ENCODE results near the gene CCDC12.

DNA sequence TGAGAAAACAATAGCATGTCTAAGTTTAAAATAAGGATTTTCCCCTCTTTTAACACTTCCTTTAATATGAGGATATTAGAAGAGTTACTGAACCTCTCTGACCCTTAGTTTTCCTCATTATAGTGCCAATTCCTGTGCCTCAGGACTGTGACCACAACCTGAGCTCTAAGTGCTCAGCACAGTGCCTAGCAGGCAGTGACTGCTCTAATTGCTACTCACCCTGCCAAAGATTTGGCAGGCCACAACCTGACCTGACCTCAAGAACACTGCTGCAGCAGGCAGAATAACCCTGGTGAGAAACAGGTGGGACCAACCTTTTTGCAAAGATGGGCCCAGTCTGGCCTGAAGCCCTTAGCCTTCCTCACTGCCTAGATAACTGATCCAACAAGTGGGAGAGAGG, 38.6 kb upstream of the CCDC12 start:
- TF ChIP-seq FOXA1 (IDR thresholded peaks at IDR 0.05) (no peak), SP1 (IDR thresholded peaks at IDR 0.05) (no peak), ELF4 (IDR thresholded peaks at IDR 0.05) (no peak), SUZ12 (IDR thresholded peaks at IDR 0.05) (no peak), ARNT (IDR thresholded peaks at IDR 0.05) (no peak), NFRKB (IDR thresholded peaks at IDR 0.05) (no peak), LEF1 (IDR thresholded peaks at IDR 0.05; ENCODE audit: borderline replicate concordance) (no peak), FOXK2 (IDR thresholded peaks at IDR 0.05) (no peak)
